Erythroblast (primary cell): Measurements from ENCODE around the gene MAP3K7CL.

Source experiments
- GATA1 ChIP-seq: IDR thresholded peaks from 2 replicates; pipeline ENCODE4 v1.6.1; 2011; ENCODE audit warnings: low read depth, mild to moderate bottlenecking, control low read depth, low read length, moderate library complexity
- POLR2A ChIP-seq: IDR thresholded peaks from 2 replicates; pipeline ENCODE4 v1.6.1; 2011; ENCODE audit warnings: mild to moderate bottlenecking, low read length

- no peak for TF ChIP-seq POLR2A
- no peak for TF ChIP-seq GATA1
Measured at GRCh38 chr21:29146726-29147125, 16.3 kb downstream of the MAP3K7CL start.
